Ectodermal cell (in vitro differentiated cells): Measurements from ENCODE around the gene UBE2E2.

Experiments used
- H3K27ac ChIP-seq: 2 replicates; pipeline ENCODE4 v1.7.0; 2013; ENCODE audit warnings: mild to moderate bottlenecking, low read depth, low read length; ENCODE audit not compliant: insufficient read depth, poor library complexity, severe bottlenecking
- H3K27me3 ChIP-seq: 2 replicates; pipeline ENCODE4 v1.7.0; 2013; ENCODE audit warnings: mild to moderate bottlenecking, low read length; ENCODE audit not compliant: insufficient read depth, control insufficient read depth, poor library complexity, severe bottlenecking
- H3K36me3 ChIP-seq: one replicate; pipeline ENCODE4 v1.7.0; 2013; ENCODE audit warnings: low read length; ENCODE audit not compliant: control insufficient read depth, insufficient read depth
- H3K4me1 ChIP-seq: one replicate; pipeline ENCODE4 v1.7.0; 2013; ENCODE audit warnings: low read length; ENCODE audit not compliant: control insufficient read depth, insufficient read depth
- H3K4me3 ChIP-seq: 2 replicates; pipeline ENCODE4 v1.7.0; 2013; ENCODE audit warnings: low read depth, low read length, control low read depth; ENCODE audit not compliant: insufficient read depth
- H3K9me3 ChIP-seq: 2 replicates; pipeline ENCODE4 v1.7.0; 2013; ENCODE audit warnings: mild to moderate bottlenecking, low read length, moderate library complexity; ENCODE audit not compliant: control insufficient read depth
- WGBS, 2 experiments: methylation state at CpG; one replicate each; pipeline ENCODE4 v1.1.7; 2013; ENCODE audit warnings: missing lambda C conversion rate in 2 of 2; 5-methylcytosine and 5-hydroxymethylcytosine counted together

The UBE2E2 gene

DNA sequence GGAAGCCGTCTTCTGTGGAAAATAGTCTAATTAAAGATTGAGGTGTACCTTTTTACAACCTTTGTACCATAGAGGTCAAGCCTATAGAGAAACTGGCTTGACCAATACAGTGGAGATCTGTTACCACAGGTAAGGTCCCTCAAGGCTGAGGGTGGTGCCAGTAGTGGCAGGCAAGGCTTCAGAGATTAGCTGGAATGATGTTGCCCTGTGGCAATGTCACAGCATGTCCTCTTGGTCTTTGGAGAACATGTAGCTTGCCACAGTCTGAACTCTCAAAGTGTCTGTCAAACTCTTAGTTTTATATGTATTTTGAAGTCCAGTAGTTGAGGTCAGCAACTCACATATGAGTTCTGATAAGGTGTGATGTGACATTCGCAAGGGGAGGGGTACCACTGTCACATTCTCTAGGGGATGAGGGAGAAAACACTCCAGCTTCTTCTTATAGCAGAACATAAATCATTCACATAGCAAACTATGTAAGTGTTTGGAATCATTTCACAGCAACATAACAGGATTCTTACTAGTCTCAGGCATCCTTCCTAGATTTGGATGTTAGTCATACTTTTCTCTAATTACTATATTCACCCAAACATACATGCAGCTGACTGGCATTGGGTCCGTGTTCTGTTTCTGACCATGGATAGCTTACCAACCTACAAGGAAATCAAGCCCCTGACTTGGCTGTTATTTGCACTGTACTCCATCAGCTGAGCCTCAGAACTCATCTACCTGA is 173.6 kb downstream of the UBE2E2 start:
- H3K36me3 ChIP-seq, result no peaks in the 10 kb centered on the region
- H3K4me1 ChIP-seq, result no peaks in the 10 kb centered on the region
- H3K4me3 ChIP-seq, result no peak overlapping the region
- no peaks in the 10 kb centered on the region for H3K27me3 ChIP-seq
- WGBS, 2 experiments, result 88 to 95% methylated on average over 3 of the region's 3 CpGs
- H3K9me3 ChIP-seq, result no peaks in the 10 kb centered on the region
- H3K27ac ChIP-seq, result no peak overlapping the region

GRCh38 chr3:23377928-23378672 is 175.0 kb downstream of the UBE2E2 start:
- no peak overlapping the region for H3K4me3 ChIP-seq
- no peak overlapping the region for H3K27ac ChIP-seq
- H3K36me3 ChIP-seq, result no peaks in the 10 kb centered on the region
- H3K9me3 ChIP-seq, result no peaks in the 10 kb centered on the region
- no peaks in the 10 kb centered on the region for H3K27me3 ChIP-seq
- WGBS, 2 experiments, result 100% methylated on average over 1 of the region's 1 CpG
- H3K4me1 ChIP-seq, result no peaks in the 10 kb centered on the region

GRCh38 chr3:23383875-23384274 is 180.7 kb downstream of the UBE2E2 start:
- Histone ChIP-seq H3K36me3 (no peaks in the 10 kb centered on the region), H3K27me3 (no peaks in the 10 kb centered on the region), H3K27ac (no peak overlapping the region), H3K4me3 (no peak overlapping the region), H3K4me1 (no peaks in the 10 kb centered on the region), H3K9me3 (no peaks in the 10 kb centered on the region)
- WGBS, 2 experiments, result 89 to 92% methylated on average over 2 of the region's 3 CpGs

GRCh38 chr3:23385327-23385726 is 182.2 kb downstream of the UBE2E2 start:
- 92 to 100% methylated on average over 1 of the region's 1 CpG for whole genome bisulfite sequencing, 2 experiments
- Histone ChIP-seq H3K27ac (no peak overlapping the region), H3K4me3 (no peak overlapping the region)

GRCh38 chr3:23387286-23387918 is 184.3 kb downstream of the UBE2E2 start:
- no peaks in the 10 kb centered on the region for H3K36me3 ChIP-seq
- H3K27me3 ChIP-seq, result no peaks in the 10 kb centered on the region
- no peak overlapping the region for H3K4me3 ChIP-seq
- H3K27ac ChIP-seq, result no peak overlapping the region
- 74 to 85% methylated on average over 3 of the region's 3 CpGs for WGBS, 2 experiments
- H3K4me1 ChIP-seq, result no peaks in the 10 kb centered on the region
- no peaks in the 10 kb centered on the region for H3K9me3 ChIP-seq

More at GRCh38 chr3:23385327-23385726, 182.2 kb downstream of the UBE2E2 start:
- no peaks in the 10 kb centered on the region for H3K4me1 ChIP-seq
- H3K36me3 ChIP-seq, result no peaks in the 10 kb centered on the region
- H3K9me3 ChIP-seq, result no peaks in the 10 kb centered on the region
- no peaks in the 10 kb centered on the region for H3K27me3 ChIP-seq

DNA sequence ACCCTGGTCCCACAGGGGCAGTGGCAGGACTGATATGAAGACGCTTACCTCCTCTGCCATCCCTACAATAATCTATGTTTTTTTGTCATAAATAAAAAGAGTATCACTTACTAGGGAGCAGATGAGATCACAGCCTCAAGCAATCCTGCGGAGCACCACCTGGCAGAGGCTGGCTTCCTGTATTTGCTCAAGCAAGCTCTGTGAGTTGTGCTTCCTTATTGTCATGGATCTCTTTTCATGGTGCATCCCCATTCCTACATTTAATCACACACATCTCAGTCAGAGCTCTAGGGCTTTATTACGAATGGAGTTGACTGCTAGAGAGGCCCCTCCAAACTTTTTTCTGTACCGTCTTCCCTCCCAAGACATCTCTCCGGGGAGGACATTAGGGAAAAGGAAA is 186.0 kb downstream of the UBE2E2 start:
- Histone ChIP-seq H3K36me3 (no peaks in the 10 kb centered on the region), H3K27ac (no peak overlapping the region), H3K27me3 (no peaks in the 10 kb centered on the region), H3K9me3 (no peaks in the 10 kb centered on the region), H3K4me3 (no peak overlapping the region), H3K4me1 (no peaks in the 10 kb centered on the region)
- WGBS, 2 experiments, result 57 to 64% methylated on average over 2 to 5 of the region's 5 CpGs

DNA sequence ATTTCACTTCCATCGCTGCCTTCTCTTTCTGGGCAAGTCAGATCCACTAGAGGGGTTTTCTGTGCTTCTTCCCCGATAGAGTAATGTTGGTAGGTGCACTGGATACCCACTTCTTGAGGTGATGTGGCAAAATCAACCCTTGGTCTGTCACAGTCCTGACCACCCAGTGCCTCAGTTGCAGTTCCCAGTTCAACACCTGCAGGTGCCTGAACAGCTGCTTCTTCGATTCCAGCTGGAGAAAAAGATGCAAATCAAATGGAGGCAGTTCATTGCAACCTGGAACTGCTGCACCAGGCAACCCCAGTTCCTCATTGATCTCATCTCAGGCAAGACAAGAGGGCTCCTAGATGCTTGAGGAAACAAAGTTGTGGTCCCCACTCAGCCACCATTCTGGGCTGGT is 186.6 kb downstream of the UBE2E2 start:
- no peak overlapping the region for H3K4me3 ChIP-seq
- H3K9me3 ChIP-seq, result no peaks in the 10 kb centered on the region
- no peaks in the 10 kb centered on the region for H3K36me3 ChIP-seq
- WGBS, 2 experiments, result 82 to 83% methylated on average over 3 of the region's 3 CpGs
- H3K27ac ChIP-seq, result no peak overlapping the region
- H3K27me3 ChIP-seq, result no peaks in the 10 kb centered on the region
- H3K4me1 ChIP-seq, result no peaks in the 10 kb centered on the region

DNA sequence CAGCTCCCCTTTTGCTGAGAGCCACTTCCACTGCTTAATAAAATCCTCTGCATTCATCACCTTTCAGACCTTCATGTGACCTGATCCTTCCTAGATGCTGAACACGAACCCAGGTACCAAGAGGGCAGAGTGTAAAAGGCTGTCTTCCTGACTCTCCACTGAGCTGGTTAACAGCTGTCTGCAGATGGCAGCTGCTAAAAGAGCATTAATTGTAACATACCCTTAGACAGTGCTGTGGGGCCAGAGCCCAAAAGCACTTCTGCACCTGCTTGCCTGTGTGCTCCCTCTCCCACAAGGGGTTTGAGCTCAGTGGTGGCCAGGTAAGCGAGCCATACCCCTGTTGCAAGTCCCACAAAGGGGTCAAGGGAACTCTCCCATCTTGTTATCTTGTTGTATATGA is 187.3 kb downstream of the UBE2E2 start:
- no peaks in the 10 kb centered on the region for H3K27me3 ChIP-seq
- no peak overlapping the region for H3K4me3 ChIP-seq
- 89 to 98% methylated on average over 2 of the region's 2 CpGs for WGBS, 2 experiments
- no peaks in the 10 kb centered on the region for H3K9me3 ChIP-seq
- no peaks in the 10 kb centered on the region for H3K36me3 ChIP-seq
- no peak overlapping the region for H3K27ac ChIP-seq
- no peaks in the 10 kb centered on the region for H3K4me1 ChIP-seq

- H3K4me1 ChIP-seq, result no peaks in the 10 kb centered on the region
- H3K27me3 ChIP-seq, result no peaks in the 10 kb centered on the region
- no peaks in the 10 kb centered on the region for H3K9me3 ChIP-seq
- H3K4me3 ChIP-seq, result no peak overlapping the region
- H3K36me3 ChIP-seq, result no peaks in the 10 kb centered on the region
- no peak overlapping the region for H3K27ac ChIP-seq
Observed at GRCh38 chr3:23390989-23391553, 187.9 kb downstream of the UBE2E2 start.

DNA sequence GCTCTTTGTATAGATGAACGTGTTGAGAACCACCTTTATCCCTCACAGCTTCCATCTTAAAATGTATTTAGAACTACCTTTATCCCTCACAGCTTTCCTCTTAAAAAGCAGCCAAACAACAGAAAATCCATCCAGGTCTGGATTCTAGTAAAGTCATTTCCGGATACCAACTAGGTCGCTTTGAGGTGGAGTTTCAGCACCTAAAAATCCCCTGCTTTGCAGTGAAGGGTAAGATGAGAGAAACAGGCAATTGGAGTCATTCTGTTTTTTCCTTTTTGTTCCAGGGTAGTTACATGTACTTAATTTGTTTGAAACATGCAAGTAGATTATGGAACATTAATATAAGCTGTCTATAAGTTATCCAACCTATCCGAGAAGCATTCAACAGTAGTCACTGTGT is 192.0 kb downstream of the UBE2E2 start:
- Histone ChIP-seq H3K36me3 (no peaks in the 10 kb centered on the region), H3K27me3 (no peaks in the 10 kb centered on the region), H3K4me1 (no peaks in the 10 kb centered on the region), H3K9me3 (no peaks in the 10 kb centered on the region), H3K27ac (no peak overlapping the region), H3K4me3 (no peak overlapping the region)
- 95 to 96% methylated on average over 4 of the region's 4 CpGs for WGBS, 2 experiments
